Fibroblast of mammary gland (primary cell): ENCODE measurements around the gene BCL11A.

Experiments used
- DNase-seq: peaks from one replicate; pipeline ENCODE4 v3.0.0-alpha.2; 2010; ENCODE audit warnings: low read depth
- H3K4me3 ChIP-seq: 2 replicates; pipeline ENCODE4 v1.5.1; 2011; ENCODE audit warnings: low read depth, mild to moderate bottlenecking, low read length, moderate library complexity; ENCODE audit not compliant: control insufficient read depth
- TF ChIP-seq, protein P1 (sequence below): conservative IDR thresholded peaks from 2 replicates; pipeline ENCODE4 v1.5.1; 2011; ENCODE audit warnings: low read depth, low read length, inconsistent platforms; ENCODE audit not compliant: control insufficient read depth, insufficient read depth

The BCL11A gene

GRCh38 chr2:60573251-60573650 lies 19.8 kb upstream of the BCL11A start:
- TF ChIP-seq, protein P1, sequence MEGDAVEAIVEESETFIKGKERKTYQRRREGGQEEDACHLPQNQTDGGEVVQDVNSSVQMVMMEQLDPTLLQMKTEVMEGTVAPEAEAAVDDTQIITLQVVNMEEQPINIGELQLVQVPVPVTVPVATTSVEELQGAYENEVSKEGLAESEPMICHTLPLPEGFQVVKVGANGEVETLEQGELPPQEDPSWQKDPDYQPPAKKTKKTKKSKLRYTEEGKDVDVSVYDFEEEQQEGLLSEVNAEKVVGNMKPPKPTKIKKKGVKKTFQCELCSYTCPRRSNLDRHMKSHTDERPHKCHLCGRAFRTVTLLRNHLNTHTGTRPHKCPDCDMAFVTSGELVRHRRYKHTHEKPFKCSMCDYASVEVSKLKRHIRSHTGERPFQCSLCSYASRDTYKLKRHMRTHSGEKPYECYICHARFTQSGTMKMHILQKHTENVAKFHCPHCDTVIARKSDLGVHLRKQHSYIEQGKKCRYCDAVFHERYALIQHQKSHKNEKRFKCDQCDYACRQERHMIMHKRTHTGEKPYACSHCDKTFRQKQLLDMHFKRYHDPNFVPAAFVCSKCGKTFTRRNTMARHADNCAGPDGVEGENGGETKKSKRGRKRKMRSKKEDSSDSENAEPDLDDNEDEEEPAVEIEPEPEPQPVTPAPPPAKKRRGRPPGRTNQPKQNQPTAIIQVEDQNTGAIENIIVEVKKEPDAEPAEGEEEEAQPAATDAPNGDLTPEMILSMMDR = no peak
- no peak overlapping the region for H3K4me3 ChIP-seq
- no peak for DNase-seq

DNA sequence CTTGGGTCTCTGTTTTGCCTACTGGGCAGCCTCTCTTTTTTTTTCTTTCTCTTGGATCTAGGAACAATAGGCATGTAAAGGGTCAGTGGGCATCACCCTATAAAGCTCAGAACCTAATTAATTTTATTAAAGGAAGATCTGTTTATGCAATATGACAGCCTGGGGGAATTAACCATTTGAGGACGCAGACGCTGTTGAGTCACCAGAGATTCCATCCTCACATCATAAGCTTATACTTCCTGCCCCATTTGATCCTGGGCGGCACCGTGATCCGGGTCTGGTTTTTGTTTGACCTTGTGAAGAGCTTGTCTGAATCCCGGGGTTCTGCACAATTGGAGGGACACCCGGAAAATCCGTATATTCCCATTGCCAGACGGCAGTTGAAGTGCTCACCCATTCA lies 16.8 kb upstream of the BCL11A start:
- no peak overlapping the region for H3K4me3 ChIP-seq
- TF ChIP-seq, protein P1 = no peak
- no peak for DNase-seq

DNA sequence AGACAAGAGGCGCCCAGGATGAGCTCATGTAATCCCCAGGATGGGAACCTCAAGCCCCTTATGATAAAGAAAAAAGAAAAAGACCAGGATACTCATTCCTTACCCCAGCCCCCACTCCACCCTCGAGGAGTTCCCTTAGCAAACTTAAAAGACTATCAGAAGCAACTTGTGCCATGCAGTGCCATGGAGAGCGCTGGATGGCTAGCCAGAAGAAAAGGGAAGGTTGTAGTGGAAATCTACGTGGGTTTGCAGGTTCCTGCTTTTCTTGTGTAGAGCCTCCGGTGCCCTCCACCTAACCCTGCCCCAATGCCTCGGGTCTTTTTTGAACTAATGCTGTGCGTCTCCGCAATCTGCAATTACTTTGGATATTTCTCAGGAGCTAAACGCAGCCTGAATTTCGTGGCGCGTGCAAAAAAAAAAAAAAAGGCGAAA lies 16.2 kb upstream of the BCL11A start:
- H3K4me3 ChIP-seq = no peak overlapping the region
- TF ChIP-seq, protein P1 = no peak
- no peak for DNase-seq

- H3K4me3 ChIP-seq = no peak overlapping the region
- TF ChIP-seq, protein P1 = no peak
- no peak for DNase-seq
Observed at GRCh38 chr2:60567919-60568768, 14.7 kb upstream of the BCL11A start.

- no peak for DNase-seq
- no peak overlapping the region for H3K4me3 ChIP-seq
- TF ChIP-seq, protein P1 = no peak
Observed at GRCh38 chr2:60567096-60567495, 13.6 kb upstream of the BCL11A start.

DNA sequence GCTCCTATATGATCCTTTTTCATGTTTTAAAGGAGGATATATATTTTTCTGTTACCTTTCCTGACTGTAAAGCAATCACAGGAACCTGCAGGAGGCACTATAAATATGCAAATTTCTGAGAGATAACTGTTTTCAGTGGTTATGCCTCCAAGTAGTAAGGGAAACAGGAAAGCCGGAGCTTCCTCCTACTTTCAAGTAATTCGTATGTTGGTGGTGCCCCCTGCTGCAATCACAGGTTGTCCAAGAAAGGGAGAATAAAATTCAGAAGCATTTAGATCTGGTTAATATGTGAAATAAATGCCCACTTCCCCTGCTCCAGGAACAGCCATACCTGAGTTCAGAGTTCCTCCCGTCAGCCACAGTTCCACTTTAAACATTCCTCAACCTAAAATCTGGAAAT lies 12.0 kb upstream of the BCL11A start:
- H3K4me3 ChIP-seq = no peak overlapping the region
- no peak for DNase-seq
- TF ChIP-seq, protein P1 = no peak
